Muscle of arm (tissue), 12 donors: ENCODE data around the gene MAP7D3. TPM values are rescaled to one million over a fixed set of nuclear protein-coding genes. Genes with fewer than 3 reads are reported as not detected.
"Not testable (repeated sequence)": the region's sequence is repeated elsewhere in the genome, so short reads cannot be mapped to it uniquely, and the experiment has no call there.

ENCODE experiments used
- DNase-seq: peaks from one replicate; pipeline ENCODE4 v3.0.0-alpha.2; 2013
- polyA plus RNA-seq, 12 donors: library from polyadenylated mRNA; unstranded; fragments of 120-200 nt; gene quantifications; one replicate each; pipeline ENCODE4 v1.2.1, GENCODE V29; 2013; ENCODE audit not compliant: insufficient read length in 12 of 12

Gene MAP7D3
- polyA plus RNA-seq, 12 donors: 11.9 to 53.5 (median 17.0) TPM; not detected in 1

DNA sequence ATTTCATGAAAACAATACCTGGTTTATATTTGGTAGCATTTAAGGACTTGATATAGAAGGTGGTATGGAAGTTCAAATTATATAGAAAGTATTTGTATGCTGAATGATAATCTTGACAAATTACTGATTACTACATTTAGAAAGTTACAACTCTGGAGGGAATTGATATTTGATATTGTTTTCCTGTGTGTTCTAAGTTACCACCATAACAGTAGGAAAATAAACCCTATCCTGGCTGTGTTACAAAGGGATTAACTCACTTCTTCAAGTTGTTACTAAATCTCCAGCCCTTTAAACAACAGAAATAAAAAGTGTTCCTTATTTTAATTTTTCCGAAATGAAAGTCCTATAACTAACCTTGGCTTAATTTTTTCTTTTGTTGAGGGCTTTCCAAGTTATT, 67.3 kb downstream of the MAP7D3 start:
- no peak for DNase-seq

DNA sequence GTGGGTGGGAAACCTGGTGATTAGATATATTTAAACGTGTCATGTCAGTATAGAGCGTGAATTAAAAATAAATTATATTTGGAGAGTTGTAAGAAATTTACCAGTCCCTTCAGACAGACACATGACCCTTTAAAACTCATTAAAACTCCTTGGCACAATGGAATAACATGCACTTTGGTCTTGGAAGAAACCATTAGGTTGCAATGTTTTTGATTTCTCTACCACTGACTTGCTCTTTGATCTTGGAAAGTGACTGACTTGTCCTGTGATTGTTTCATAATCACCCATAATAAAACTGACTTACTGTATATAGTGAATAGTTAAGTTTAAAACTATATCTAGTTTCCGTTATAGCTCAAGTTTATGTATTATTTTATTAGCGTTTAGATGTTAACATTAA, 68.0 kb downstream of the MAP7D3 start:
- DNase-seq: no peak

DNA sequence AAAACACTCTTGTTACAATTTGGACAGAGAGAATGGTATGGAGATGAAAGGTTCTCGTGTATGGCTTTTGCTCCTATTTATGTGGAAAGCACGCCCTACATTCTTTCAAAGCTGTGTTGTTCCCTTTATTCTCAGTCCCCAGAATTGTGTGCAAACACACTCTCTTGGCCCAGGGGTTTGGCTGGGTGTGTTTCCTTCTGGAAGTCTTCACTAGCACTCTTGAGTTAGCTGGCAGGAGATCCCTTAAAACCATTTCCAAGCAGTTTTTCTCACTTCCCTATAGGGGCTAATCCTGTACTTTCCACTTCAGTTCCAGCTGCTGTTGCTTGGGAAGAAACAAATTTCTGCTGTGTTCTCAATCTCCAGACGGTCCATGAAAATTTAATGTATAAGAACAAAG, 68.8 kb downstream of the MAP7D3 start:
- DNase-seq: peak; percentile 77

DNA sequence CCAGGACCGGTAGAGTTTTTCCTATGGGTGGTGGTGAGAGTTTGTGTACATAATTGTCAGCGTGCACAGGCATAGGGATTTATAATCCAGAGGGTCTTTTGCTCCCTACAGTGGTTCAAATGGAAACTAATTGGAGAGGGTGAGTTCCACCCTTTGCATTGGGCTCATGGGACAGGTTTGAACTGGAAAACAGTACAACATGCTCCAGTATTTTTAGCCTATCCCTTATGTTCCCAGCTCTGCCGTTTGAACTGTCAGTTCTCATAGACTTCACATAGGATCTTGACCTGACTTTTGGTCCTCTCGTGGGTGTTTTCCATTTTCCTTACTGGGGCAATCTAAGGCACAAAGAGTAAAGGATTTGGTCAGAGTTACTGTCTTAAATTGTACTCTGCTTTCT, 72.1 kb downstream of the MAP7D3 start:
- no peak for DNase-seq

DNA sequence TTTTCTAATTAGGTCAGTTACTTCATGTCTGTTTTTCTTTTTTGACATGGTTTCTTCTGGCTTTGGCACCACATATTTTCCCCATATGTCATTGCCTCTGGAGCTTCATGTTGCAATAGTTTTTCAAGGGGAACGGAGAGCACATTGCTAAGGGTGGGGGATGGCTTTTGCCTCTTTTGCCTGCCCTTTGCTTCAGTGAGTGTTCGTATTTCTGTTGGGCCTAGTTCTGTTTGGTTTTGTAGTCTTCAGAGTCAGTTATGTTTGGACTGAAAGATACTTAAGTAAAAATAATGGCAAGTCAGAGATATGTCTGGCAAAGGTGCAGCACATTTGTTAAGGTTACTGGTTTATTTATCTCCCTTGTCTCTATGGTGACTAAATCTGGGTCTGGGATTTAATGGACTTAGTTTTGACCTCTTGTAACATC, 74.8 kb downstream of the MAP7D3 start:
- DNase-seq: peak; percentile 57

DNA sequence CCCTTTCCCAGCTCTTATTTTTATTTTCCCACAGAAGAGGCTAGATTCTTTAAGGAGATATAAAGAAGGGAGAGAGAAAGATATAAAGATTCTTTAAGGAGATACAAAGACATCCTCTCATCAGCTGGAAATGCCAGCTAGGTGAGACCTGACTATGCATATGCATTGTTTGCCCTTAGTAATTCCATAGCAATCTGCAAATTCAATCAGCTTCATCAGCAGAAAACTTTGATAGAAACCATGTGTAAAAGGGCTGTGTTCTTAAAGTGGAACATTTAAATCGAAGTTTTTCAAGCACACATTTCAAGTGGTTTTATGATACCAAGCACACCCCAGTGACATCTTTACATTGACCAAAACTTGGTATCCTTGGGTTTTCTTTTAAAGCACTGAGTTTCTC, 79.8 kb downstream of the MAP7D3 start:
- DNase-seq: no peak

DNA sequence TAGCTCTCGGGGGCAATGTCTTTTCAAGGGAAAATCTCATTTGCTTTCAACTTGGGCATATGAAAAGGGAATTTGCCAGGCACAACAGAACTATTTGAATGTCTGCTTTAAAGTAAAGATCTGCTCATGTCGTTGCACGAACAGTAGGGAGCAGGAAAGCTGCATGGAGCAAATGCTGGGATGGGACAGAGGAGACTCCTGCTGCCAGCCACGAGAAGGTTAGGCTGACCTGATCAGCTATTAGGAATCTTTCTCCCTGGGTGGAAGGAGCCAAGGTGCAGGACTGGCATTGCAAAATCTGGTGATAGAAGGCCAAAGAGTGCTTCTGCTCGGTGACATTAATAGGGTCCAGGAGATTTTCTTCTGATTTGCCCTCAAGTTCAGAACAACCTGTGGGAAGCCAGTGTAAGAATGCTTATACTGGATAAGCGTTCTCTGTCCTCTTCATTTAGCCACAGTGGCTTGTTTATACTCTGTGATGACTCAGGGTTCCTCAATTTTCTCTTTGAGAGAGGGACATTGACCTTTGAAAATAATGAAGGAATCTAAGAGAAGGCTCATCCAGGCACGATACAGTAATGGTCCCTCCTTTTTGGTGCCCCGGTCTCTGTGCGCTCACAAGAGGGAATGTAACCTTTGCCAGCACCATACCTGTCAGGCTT, 80.9 kb downstream of the MAP7D3 start:
- DNase-seq: no peak

DNA sequence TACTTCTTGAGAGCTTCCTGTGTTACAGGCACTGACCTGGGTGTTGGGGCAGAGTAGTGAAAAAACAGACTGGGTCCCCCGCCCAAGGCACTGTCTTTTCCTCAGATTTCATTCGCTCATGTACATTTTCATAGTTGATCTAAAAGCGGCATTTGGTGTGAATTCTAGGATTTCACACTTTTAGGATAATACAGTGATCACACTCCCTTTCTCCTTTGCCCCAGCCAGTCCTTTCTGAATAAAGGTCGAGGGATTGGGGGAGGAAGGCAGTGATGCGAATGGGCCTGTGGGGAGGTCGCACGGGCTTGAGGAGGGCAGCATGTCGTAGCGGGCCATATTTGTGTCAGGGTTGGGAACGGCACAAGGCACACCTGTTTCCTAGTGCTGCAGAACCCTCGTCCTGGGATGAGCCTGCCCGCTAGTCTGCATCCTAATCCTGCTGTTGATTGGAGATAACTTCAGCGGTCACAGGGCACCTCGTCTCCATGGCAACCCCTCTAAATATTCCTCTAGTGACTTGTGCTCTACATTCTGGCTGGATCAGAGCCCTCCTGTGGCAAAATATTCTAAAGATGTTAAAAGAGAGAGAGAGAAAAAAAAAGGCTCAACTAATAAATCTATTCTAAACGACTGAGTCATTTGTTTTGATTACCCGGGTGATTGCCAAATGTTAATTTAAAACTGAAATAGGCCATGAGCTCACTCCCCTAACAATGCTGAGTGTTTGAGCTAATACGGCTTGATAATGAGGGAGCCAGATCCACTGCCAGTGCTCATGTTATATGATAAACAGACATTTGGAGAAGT, 82.1 kb downstream of the MAP7D3 start:
- DNase-seq: peak; percentile 57

DNA sequence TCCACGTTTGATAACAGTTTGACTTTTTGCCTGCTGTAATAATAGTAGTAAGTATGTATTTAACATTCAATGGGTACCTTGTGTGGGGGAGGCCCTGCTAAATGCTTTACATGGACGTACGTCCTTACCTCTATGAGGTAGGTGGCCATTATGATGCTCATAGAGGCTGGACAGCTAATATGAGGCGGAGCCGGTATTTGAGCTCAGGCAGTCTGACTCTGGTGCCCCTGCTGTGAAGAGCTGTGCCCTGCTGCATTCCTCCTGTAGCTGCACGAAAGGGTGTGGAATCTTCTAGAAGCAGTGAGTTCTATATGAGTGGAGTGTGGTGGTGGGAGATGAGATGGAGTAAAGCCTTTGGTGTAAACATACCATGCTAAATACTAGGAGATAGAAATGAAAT, 83.2 kb downstream of the MAP7D3 start:
- not testable (repeated sequence) for DNase-seq

DNA sequence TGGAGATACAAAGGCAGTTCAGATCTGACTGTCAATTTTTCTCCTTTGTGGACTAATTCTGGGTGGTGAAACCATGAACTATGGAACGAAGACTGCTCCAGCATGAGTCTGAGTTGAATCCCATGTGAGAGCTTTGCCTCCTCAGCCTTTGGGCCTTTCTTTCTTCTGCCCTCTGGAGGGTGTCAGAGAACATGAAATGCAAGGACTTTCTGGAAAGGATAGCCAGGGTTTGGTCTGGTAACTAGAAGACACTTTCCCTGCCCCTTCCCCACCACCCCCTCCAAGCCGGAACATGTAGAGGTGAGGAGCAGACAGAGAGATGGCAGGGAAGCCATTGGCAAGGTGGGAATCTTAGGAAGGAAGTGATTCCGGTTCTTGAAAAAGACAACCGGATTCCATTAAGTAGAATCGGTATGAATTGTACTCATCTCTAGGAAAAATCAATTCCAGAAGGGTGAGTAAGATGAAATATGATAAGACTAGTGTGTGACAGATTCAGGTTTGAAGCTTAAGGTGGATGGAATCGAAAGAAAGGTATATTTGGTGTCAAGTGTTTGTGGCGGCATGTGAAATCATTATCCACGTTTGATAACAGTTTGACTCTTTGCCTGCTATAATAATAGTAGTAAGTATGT, 84.9 kb downstream of the MAP7D3 start:
- DNase-seq: no peak

DNA sequence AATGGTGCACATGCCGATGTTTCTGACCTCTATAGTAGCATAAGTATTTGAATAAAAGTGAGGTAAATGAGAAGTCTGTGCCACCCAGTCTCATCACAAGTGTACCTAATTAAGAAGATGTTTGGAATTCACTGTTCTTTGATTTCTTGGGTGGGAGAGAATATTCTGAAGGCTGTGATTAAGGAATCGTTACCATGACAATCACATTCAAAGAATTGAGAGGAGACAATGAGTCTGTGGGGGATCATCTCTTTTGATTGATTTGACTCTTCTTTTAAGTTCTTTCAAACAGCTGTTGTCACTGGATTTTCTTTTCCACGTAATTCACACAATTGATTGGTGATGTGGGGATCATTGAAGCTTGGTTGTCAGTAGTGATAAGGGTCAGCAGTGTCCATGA, 85.8 kb downstream of the MAP7D3 start:
- no peak for DNase-seq

DNA sequence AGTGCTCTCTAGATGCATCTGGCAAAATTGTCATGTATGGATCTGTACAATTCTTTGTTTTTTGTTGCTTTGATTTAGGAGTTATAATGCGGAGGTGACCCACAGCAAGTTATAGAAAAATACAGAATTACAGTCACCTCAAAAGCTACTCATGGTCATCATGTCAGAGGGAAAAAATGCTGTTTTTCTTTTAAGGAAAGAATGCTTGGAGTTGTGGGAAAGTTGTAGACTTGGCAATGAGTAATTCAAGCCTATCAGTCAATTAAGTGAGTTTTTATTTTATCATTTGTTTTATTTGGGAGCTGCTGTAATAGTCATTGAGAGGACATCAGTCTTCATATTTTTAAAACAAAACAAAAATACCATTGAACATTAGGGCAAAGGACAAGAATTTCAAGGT, 87.5 kb downstream of the MAP7D3 start:
- no peak for DNase-seq

Other genes starting within 250 kb of the MAP7D3 start
- 1,000 to 10,000 TPM in 9 of 12 donors, 100 to 1,000 TPM in 2, not detected in 1; 444 to 2,334 (median 1,756) TPM for gene FHL1, start 103.9 kb downstream of the MAP7D3 start, polyA plus RNA-seq
- under 1 TPM in 10 of 12 donors, not detected in 2; 0.03 to 0.06 (median 0.03) TPM for gene ADGRG4, start 49.6 kb upstream of the MAP7D3 start, polyA plus RNA-seq
- under 1 TPM in 1 of 12 donors, not detected in 11; 0.06 TPM for gene BRS3, start 236.5 kb upstream of the MAP7D3 start, polyA plus RNA-seq
- gene HTATSF1, start 246.2 kb upstream of the MAP7D3 start, polyA plus RNA-seq: 100 to 1,000 TPM in 5 of 12 donors, 10 to 100 TPM in 6, not detected in 1; 73.4 to 116 (median 99.3) TPM